SK-N-SH treated with all-trans-retinoic acid at 6 μM for 48 hours (cell line): Measurements from ENCODE around the gene ENO2.
A peak's percentile ranks its signal among the peaks of the same experiment; 100 is the strongest.

Experiments
- ATAC-seq: fragments of 200-7000 bp; cut with Tn5 transposase; 3 replicates; pipeline ENCODE4 v1.9.1; 2020; ENCODE audit warnings: mild to moderate bottlenecking, moderate library complexity
- ARNTL ChIP-seq: fragments of 450-650 bp; formaldehyde crosslinking; IDR thresholded peaks from 2 replicates; pipeline ENCODE4 v1.5.0; 2020; ENCODE audit warnings: low read depth, mild to moderate bottlenecking, moderate library complexity, borderline replicate concordance
- CSDC2 ChIP-seq: fragments of 250-450 bp; sonication (Bioruptor Pico); IDR thresholded peaks from 2 replicates; pipeline ENCODE4 v1.5.0; 2020; ENCODE audit warnings: mild to moderate bottlenecking, moderate library complexity
- ESRRG ChIP-seq: fragments of 250-450 bp; sonication (Bioruptor Pico); IDR thresholded peaks from 2 replicates; pipeline ENCODE4 v1.6.1; 2021; ENCODE audit warnings: mild to moderate bottlenecking
- GLIS3 ChIP-seq: fragments of 250-450 bp; sonication (Bioruptor Pico); IDR thresholded peaks from 2 replicates; pipeline ENCODE4 v1.5.0; 2020; ENCODE audit warnings: mild to moderate bottlenecking, moderate library complexity
- ISL1 ChIP-seq: fragments of 250-450 bp; sonication (Bioruptor Pico); IDR thresholded peaks from 2 replicates; pipeline ENCODE4 v2.1.2; 2022; ENCODE audit warnings: mild to moderate bottlenecking, moderate library complexity
- POU6F1 ChIP-seq: fragments of 250-450 bp; sonication (Bioruptor Pico); IDR thresholded peaks from 2 replicates; pipeline ENCODE4 v1.8.0; 2021; ENCODE audit warnings: low read depth, mild to moderate bottlenecking, moderate library complexity, borderline replicate concordance
- RARB ChIP-seq: fragments of 250-450 bp; sonication (Bioruptor Pico); IDR thresholded peaks from 2 replicates; pipeline ENCODE4 v1.8.0; 2021; ENCODE audit warnings: mild to moderate bottlenecking, moderate library complexity
- SNAI2 ChIP-seq: fragments of 250-450 bp; sonication (Bioruptor Pico); IDR thresholded peaks from 2 replicates; pipeline ENCODE4 v1.5.0; 2020; ENCODE audit warnings: mild to moderate bottlenecking, moderate library complexity
- TCF4 ChIP-seq: fragments of 250-450 bp; sonication (Bioruptor Pico); IDR thresholded peaks from 2 replicates; pipeline ENCODE4 v1.8.0; 2021; ENCODE audit warnings: mild to moderate bottlenecking, moderate library complexity, borderline replicate concordance
- ZFP3 ChIP-seq: fragments of 250-450 bp; sonication (Bioruptor Pico); IDR thresholded peaks from 2 replicates; pipeline ENCODE4 v1.5.0; 2020; ENCODE audit warnings: mild to moderate bottlenecking, moderate library complexity
- ZFP30 ChIP-seq: fragments of 450-650 bp; formaldehyde crosslinking; IDR thresholded peaks from 2 replicates; pipeline ENCODE4 v1.5.0; 2022; ENCODE audit warnings: mild to moderate bottlenecking, moderate library complexity
- ZNF565 ChIP-seq: fragments of 450-650 bp; formaldehyde crosslinking; conservative IDR thresholded peaks from 2 replicates; pipeline ENCODE4 v1.5.0; 2020; ENCODE audit warnings: low read depth, mild to moderate bottlenecking, moderate library complexity
- ZNF70 ChIP-seq: fragments of 450-650 bp; formaldehyde crosslinking; IDR thresholded peaks from 2 replicates; pipeline ENCODE4 v1.5.0; 2020; ENCODE audit warnings: mild to moderate bottlenecking, moderate library complexity
- ZNF8 ChIP-seq: fragments of 450-650 bp; formaldehyde crosslinking; IDR thresholded peaks from 2 replicates; pipeline ENCODE4 v1.5.0; 2020; ENCODE audit warnings: mild to moderate bottlenecking, moderate library complexity

Gene ENO2

GRCh38 chr12:6970096-6970527, 55.7 kb downstream of the ENO2 start:
- no peak for TF ChIP-seq RARB
- no peak for TF ChIP-seq ZFP30 (CRISPR knock-in tag)
- no peak for TF ChIP-seq ZNF70 (CRISPR knock-in tag)
- TF ChIP-seq ESRRG (CRISPR knock-in tag) = no peak
- no peak for TF ChIP-seq ZNF565 (CRISPR knock-in tag)
- no peak for TF ChIP-seq SNAI2 (CRISPR knock-in tag)
- TF ChIP-seq CSDC2 (CRISPR knock-in tag) = no peak
- no peak for TF ChIP-seq GLIS3
- TF ChIP-seq ISL1 (CRISPR knock-in tag) = no peak
- TF ChIP-seq POU6F1 = no peak
- TF ChIP-seq ZFP3 (CRISPR knock-in tag) = no peak
- no peak for TF ChIP-seq ZNF8 (CRISPR knock-in tag)
- TF ChIP-seq ARNTL (CRISPR knock-in tag) = no peak
- no peak for TF ChIP-seq TCF4 (CRISPR knock-in tag)
- peak; percentile 53 for ATAC-seq
